ENCODE results near the gene KCNQ1. TPM values are rescaled to one million over a fixed set of nuclear protein-coding genes. Genes with fewer than 3 reads are reported as not detected.

KCNQ1 gene
- total and polyA plus RNA-seq, 2 experiments from 2014 or later: not detected

DNA sequence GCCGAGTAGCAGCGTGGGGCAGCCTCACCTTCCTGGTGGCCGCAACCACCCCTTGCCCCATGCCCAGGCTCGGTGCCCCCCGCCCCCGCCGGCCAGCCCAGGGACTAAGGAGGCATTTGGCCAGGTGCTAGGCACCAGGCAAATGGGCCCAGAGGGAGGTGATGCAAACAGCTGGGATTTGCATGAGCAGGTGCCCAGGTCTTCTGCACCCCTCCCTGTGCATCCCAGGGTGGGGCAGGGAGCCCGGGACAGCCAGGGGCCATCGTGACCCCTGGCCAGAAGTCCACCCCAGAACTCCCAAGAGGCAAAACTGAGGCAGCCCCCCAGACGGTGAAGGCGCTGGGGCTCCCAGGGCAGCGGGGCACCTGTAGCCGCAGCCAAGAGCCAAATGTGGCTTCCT lies 18.6 kb upstream of the KCNQ1 start:
- no peak overlapping the region for H3K4me2 ChIP-seq (ENCODE audit: unreplicated experiment)
- in situ Hi-C loops (cut with MboI): loop anchor here (10.0 kb wide), 1 partner anchor 131 kb away; no protein-coding TSS in a partner anchor
- no peak for TF ChIP-seq EZH2 (IDR thresholded peaks at IDR 0.05; ENCODE audit: insufficient read depth, poor library complexity, severe bottlenecking)
- no peak for TF ChIP-seq EZH2phosphoT487 (IDR thresholded peaks at IDR 0.05; ENCODE audit: insufficient read depth, low read depth)
- H4K20me1 ChIP-seq (ENCODE audit: insufficient read depth): no peaks in the 10 kb centered on the region
- H3K9me3 ChIP-seq (ENCODE audit: low read depth): no peaks in the 10 kb centered on the region
- H3K4me3 ChIP-seq: no peak overlapping the region
- DNase-seq: no peak
- no peaks in the 10 kb centered on the region for H3K27me3 ChIP-seq (replicated peaks; ENCODE audit: insufficient read depth)
- H3K79me2 ChIP-seq (ENCODE audit: insufficient read depth): no peaks in the 10 kb centered on the region
- no peak overlapping the region for H3K9ac ChIP-seq
- WGBS, 2 experiments (ENCODE audit: low coverage in 1 of 2, low lambda C conversion rate in 2 of 2, missing lambda C conversion rate in 2 of 2): 60 to 76% methylated on average over 6 to 13 of the region's 13 CpGs
- no peaks in the 10 kb centered on the region for H3K9me2 ChIP-seq (ENCODE audit: insufficient read depth)
- H2AFZ ChIP-seq: no peak overlapping the region
- no peaks in the 10 kb centered on the region for H3K36me3 ChIP-seq (ENCODE audit: low read depth)
- H3K4me1 ChIP-seq (ENCODE audit: insufficient read depth): no peaks in the 10 kb centered on the region
- H3F3A ChIP-seq (ENCODE audit: insufficient read depth): no peaks in the 10 kb centered on the region
- no peak overlapping the region for H3K27ac ChIP-seq

DNA sequence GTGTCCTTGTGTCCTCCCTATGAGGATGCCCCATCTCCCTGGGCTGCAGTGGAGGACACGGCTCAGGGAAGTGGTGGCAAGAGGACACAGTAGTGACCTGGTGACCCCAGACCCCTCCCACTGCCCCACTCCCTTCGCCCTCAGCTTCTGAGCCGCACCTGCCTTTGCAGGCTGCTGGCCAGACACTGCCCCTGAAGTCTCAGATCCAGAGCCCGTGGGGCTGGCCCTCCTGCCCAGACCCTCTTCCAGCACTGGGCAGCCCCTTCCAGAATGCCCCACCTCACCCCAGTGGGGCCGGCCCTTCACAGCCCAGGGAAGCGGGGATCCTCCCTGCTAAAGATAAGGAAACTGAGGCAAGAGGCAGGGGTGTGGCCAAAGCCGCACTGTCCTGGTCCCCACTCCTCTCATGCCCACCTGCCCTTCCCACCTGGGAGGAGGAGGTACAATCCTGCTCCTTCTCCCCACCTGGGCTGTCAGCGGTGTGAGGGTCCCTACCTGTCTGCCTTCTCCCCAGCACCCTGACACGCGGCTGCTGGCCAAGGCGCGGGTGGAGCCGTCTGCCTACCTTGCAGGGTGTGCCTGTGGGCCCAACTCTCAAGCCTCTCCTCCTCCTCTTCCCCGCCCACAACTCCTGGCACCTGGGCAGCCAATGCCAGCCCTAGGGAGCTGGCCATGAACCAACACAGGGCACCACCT lies 17.8 kb upstream of the KCNQ1 start:
- no peaks in the 10 kb centered on the region for H3K79me2 ChIP-seq (ENCODE audit: insufficient read depth)
- H3K4me1 ChIP-seq (ENCODE audit: insufficient read depth): no peaks in the 10 kb centered on the region
- WGBS, 2 experiments (ENCODE audit: low coverage in 1 of 2, low lambda C conversion rate in 2 of 2, missing lambda C conversion rate in 2 of 2): 57 to 63% methylated on average over 10 to 13 of the region's 14 CpGs
- no peak overlapping the region for H2AFZ ChIP-seq
- no peaks in the 10 kb centered on the region for H3F3A ChIP-seq (ENCODE audit: insufficient read depth)
- TF ChIP-seq EZH2phosphoT487 (IDR thresholded peaks at IDR 0.05; ENCODE audit: insufficient read depth, low read depth) (no peak), EZH2 (IDR thresholded peaks at IDR 0.05; ENCODE audit: insufficient read depth, poor library complexity, severe bottlenecking) (no peak)
- no peak overlapping the region for H3K27ac ChIP-seq
- DNase-seq: no peak
- no peaks in the 10 kb centered on the region for H3K36me3 ChIP-seq (ENCODE audit: low read depth)
- in situ Hi-C loops (cut with MboI): loop anchor here (10.0 kb wide), 1 partner anchor 132 kb away; no protein-coding TSS in a partner anchor
- H4K20me1 ChIP-seq (ENCODE audit: insufficient read depth): no peaks in the 10 kb centered on the region
- H3K9me3 ChIP-seq (ENCODE audit: low read depth): no peaks in the 10 kb centered on the region
- H3K27me3 ChIP-seq (replicated peaks; ENCODE audit: insufficient read depth): no peaks in the 10 kb centered on the region
- H3K4me2 ChIP-seq (ENCODE audit: unreplicated experiment): no peak overlapping the region
- no peak overlapping the region for H3K9ac ChIP-seq
- no peaks in the 10 kb centered on the region for H3K9me2 ChIP-seq (ENCODE audit: insufficient read depth)
- H3K4me3 ChIP-seq: no peak overlapping the region

DNA sequence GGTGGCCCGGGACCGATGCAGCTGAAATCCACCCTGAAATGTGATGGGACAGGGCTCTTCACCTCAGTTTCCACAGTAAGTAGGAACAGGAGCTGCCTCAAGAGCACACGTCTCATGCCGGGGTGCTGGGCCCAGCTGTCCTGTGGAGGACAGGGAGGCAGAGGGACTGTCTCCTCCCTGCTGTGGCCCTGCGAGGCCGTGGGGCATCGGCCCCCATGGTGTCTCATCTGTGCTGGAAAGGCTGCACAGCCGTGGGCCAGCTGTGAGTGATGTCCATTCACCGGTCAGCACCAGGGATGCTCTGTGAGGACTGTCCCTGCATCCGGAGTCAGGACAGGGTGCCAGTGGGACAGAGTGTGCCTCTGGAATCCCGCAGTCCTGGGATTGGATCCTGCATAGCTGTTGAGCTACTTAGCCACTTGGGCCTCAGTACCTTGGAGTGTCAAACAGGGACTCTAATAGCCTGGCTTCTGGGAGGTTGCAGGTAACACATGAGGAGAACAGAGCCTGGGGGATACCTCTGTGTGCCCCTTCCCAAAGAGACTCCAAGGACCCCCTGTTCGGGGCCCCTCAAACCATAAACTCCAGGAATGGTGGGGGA lies 17.0 kb upstream of the KCNQ1 start:
- no peaks in the 10 kb centered on the region for H3K9me3 ChIP-seq (ENCODE audit: low read depth)
- in situ Hi-C loops (cut with MboI): loop anchor here (10.0 kb wide), 1 partner anchor 133 kb away; no protein-coding TSS in a partner anchor
- no peaks in the 10 kb centered on the region for H3K27me3 ChIP-seq (replicated peaks; ENCODE audit: insufficient read depth)
- TF ChIP-seq EZH2 (IDR thresholded peaks at IDR 0.05; ENCODE audit: insufficient read depth, poor library complexity, severe bottlenecking): no peak
- TF ChIP-seq EZH2phosphoT487 (IDR thresholded peaks at IDR 0.05; ENCODE audit: insufficient read depth, low read depth): no peak
- DNase-seq: no peak
- H4K20me1 ChIP-seq (ENCODE audit: insufficient read depth): no peaks in the 10 kb centered on the region
- H3K36me3 ChIP-seq (ENCODE audit: low read depth): no peaks in the 10 kb centered on the region
- H3K27ac ChIP-seq: no peak overlapping the region
- no peaks in the 10 kb centered on the region for H3K79me2 ChIP-seq (ENCODE audit: insufficient read depth)
- no peaks in the 10 kb centered on the region for H3K4me1 ChIP-seq (ENCODE audit: insufficient read depth)
- 70 to 71% methylated on average over 12 of the region's 12 CpGs for WGBS, 2 experiments (ENCODE audit: low coverage in 1 of 2, low lambda C conversion rate in 2 of 2, missing lambda C conversion rate in 2 of 2)
- no peak overlapping the region for H3K4me3 ChIP-seq
- no peaks in the 10 kb centered on the region for H3F3A ChIP-seq (ENCODE audit: insufficient read depth)
- H3K9ac ChIP-seq: no peak overlapping the region
- H3K4me2 ChIP-seq (ENCODE audit: unreplicated experiment): no peak overlapping the region
- H2AFZ ChIP-seq: no peak overlapping the region
- H3K9me2 ChIP-seq (ENCODE audit: insufficient read depth): no peaks in the 10 kb centered on the region

DNA sequence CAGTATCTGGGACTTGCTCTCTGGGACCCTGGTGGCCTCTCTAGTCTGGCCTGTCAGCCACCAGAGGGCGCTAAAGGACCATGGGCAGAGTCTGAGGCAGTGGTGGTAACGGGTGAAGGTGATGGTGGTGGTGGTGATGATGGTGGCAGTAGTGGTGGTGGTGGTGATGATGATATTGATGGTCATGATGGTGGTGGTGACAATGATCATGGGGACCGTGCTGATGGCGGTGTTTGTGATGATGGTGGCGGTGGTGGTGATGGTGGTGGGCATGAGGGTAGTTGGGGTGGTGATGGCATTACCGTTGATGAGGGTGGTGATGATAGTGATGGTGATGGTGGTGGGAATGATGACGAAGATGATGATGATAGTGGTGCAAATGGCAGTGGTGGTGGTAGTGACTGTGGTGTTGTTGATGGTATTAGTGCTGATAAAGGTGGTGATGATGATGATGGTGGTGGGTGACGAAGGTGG lies 16.4 kb upstream of the KCNQ1 start:
- TF ChIP-seq EZH2phosphoT487 (IDR thresholded peaks at IDR 0.05; ENCODE audit: insufficient read depth, low read depth) (no peak), EZH2 (IDR thresholded peaks at IDR 0.05; ENCODE audit: insufficient read depth, poor library complexity, severe bottlenecking) (no peak)
- Histone ChIP-seq H3K4me3 (no peak overlapping the region), H3K4me2 (ENCODE audit: unreplicated experiment) (no peak overlapping the region), H3K9me2 (ENCODE audit: insufficient read depth) (no peaks in the 10 kb centered on the region), H3K9me3 (ENCODE audit: low read depth) (no peaks in the 10 kb centered on the region), H3K4me1 (ENCODE audit: insufficient read depth) (no peaks in the 10 kb centered on the region), H4K20me1 (ENCODE audit: insufficient read depth) (no peaks in the 10 kb centered on the region), H3K79me2 (ENCODE audit: insufficient read depth) (no peaks in the 10 kb centered on the region), H3K9ac (no peak overlapping the region), H3K36me3 (ENCODE audit: low read depth) (no peaks in the 10 kb centered on the region), H3K27me3 (replicated peaks; ENCODE audit: insufficient read depth) (no peaks in the 10 kb centered on the region), H3K27ac (no peak overlapping the region), H3F3A (ENCODE audit: insufficient read depth) (no peaks in the 10 kb centered on the region), H2AFZ (no peak overlapping the region)
- WGBS, 2 experiments (ENCODE audit: low coverage in 1 of 2, low lambda C conversion rate in 2 of 2, missing lambda C conversion rate in 2 of 2): 39 to 42% methylated on average over 8 of the region's 8 CpGs
- in situ Hi-C loops (cut with MboI): loop anchor here (10.0 kb wide), 1 partner anchor 134 kb away; no protein-coding TSS in a partner anchor
- peak; percentile 65 for DNase-seq
